ENCODE results near the gene AASS.

AASS gene

GRCh38 chr7:122082670-122083069 is 61.4 kb downstream of the AASS start:
- no peak overlapping the region for H3K4me3 ChIP-seq (ENCODE audit: low read depth, low read length)
- no peak for DNase-seq (ENCODE audit: low read depth)
- no peak for TF ChIP-seq CTCF (IDR thresholded peaks at IDR 0.05; ENCODE audit: low read depth, low read length, missing control alignments)

- H3K4me3 ChIP-seq (ENCODE audit: low read depth, low read length) = no peak overlapping the region
- no peak for DNase-seq (ENCODE audit: low read depth)
- TF ChIP-seq CTCF (IDR thresholded peaks at IDR 0.05; ENCODE audit: low read depth, low read length, missing control alignments) = no peak
Observed at GRCh38 chr7:122082160-122082559, 61.9 kb downstream of the AASS start.

- DNase-seq (ENCODE audit: low read depth) = no peak
- H3K4me3 ChIP-seq (ENCODE audit: low read depth, low read length) = no peak overlapping the region
- no peak for TF ChIP-seq CTCF (IDR thresholded peaks at IDR 0.05; ENCODE audit: low read depth, low read length, missing control alignments)
Observed at GRCh38 chr7:122073635-122074034, 70.4 kb downstream of the AASS start.

- no peak for TF ChIP-seq CTCF (IDR thresholded peaks at IDR 0.05; ENCODE audit: low read depth, low read length, missing control alignments)
- no peak for DNase-seq (ENCODE audit: low read depth)
- no peak overlapping the region for H3K4me3 ChIP-seq (ENCODE audit: low read depth, low read length)
Observed at GRCh38 chr7:122072924-122073599, 71.0 kb downstream of the AASS start.

GRCh38 chr7:122072272-122072671 is 71.8 kb downstream of the AASS start:
- TF ChIP-seq CTCF (IDR thresholded peaks at IDR 0.05; ENCODE audit: low read depth, low read length, missing control alignments) = no peak
- no peak for DNase-seq (ENCODE audit: low read depth)
- no peak overlapping the region for H3K4me3 ChIP-seq (ENCODE audit: low read depth, low read length)

- DNase-seq (ENCODE audit: low read depth) = no peak
- TF ChIP-seq CTCF (IDR thresholded peaks at IDR 0.05; ENCODE audit: low read depth, low read length, missing control alignments) = no peak
- H3K4me3 ChIP-seq (ENCODE audit: low read depth, low read length) = no peak overlapping the region
Observed at GRCh38 chr7:122070834-122071233, 73.2 kb downstream of the AASS start.

- TF ChIP-seq CTCF (IDR thresholded peaks at IDR 0.05; ENCODE audit: low read depth, low read length, missing control alignments) = no peak
- no peak overlapping the region for H3K4me3 ChIP-seq (ENCODE audit: low read depth, low read length)
- DNase-seq (ENCODE audit: low read depth) = no peak
Observed at GRCh38 chr7:122070062-122070461, 74.0 kb downstream of the AASS start.
